GM23248 (cell line): ENCODE measurements around the gene OSBPL6.

Source experiments
- EZH2 ChIP-seq: fragments of 200-600 bp; sonication (generic); IDR thresholded peaks from 2 replicates; pipeline ENCODE4 v1.6.1; 2018; ENCODE audit warnings: antibody characterized with exemption, mild to moderate bottlenecking; ENCODE audit not compliant: insufficient read depth, poor library complexity, severe bottlenecking
- EZH2phosphoT487 ChIP-seq: fragments of 200-600 bp; sonication (generic); IDR thresholded peaks from 2 replicates; pipeline ENCODE4 v1.6.1; 2018; ENCODE audit warnings: antibody characterized with exemption, moderate library complexity, mild to moderate bottlenecking, low read depth; ENCODE audit not compliant: insufficient read depth

GRCh38 chr2:178345951-178346350 lies 151.6 kb downstream of the OSBPL6 start:
- TF ChIP-seq EZH2phosphoT487 (no peak), EZH2 (no peak)
